GM12892 (cell line): ENCODE results near the gene VKORC1L1.

Source experiments
- POLR2A ChIP-seq: IDR thresholded peaks from 2 replicates; pipeline ENCODE4 v1.6.1; 2011; ENCODE audit warnings: low read depth, low read length, control low read depth
- POLR2AphosphoS5 ChIP-seq: IDR thresholded peaks from 2 replicates; pipeline ENCODE4 v1.6.1; 2011; ENCODE audit warnings: low read depth, low read length, control low read depth

GRCh38 chr7:65926588-65926987 lies 53.7 kb downstream of the VKORC1L1 start:
- TF ChIP-seq POLR2A (no peak), POLR2AphosphoS5 (no peak)
